ENCODE results near the gene THRA.
"Not testable (repeated sequence)": the region's sequence is repeated elsewhere in the genome, so short reads cannot be mapped to it uniquely, and the experiment has no call there.

The THRA gene

GRCh38 chr17:40130352-40131042, 67.7 kb downstream of the THRA start:
- DNase-seq (ENCODE audit: low spot score): no peak
- no peak overlapping the region for H3K27ac ChIP-seq
- ChIA-PET POLR2A (ENCODE audit: low non-redundant PET) (no interaction called here), CTCF (interaction anchor here (0.5 to 1.2 kb wide), 3 partner anchors 9 to 1567 kb away, joined by 3 to 5 read pairs (median 4); no protein-coding TSS in a partner anchor)
- TF ChIP-seq, protein P1, sequence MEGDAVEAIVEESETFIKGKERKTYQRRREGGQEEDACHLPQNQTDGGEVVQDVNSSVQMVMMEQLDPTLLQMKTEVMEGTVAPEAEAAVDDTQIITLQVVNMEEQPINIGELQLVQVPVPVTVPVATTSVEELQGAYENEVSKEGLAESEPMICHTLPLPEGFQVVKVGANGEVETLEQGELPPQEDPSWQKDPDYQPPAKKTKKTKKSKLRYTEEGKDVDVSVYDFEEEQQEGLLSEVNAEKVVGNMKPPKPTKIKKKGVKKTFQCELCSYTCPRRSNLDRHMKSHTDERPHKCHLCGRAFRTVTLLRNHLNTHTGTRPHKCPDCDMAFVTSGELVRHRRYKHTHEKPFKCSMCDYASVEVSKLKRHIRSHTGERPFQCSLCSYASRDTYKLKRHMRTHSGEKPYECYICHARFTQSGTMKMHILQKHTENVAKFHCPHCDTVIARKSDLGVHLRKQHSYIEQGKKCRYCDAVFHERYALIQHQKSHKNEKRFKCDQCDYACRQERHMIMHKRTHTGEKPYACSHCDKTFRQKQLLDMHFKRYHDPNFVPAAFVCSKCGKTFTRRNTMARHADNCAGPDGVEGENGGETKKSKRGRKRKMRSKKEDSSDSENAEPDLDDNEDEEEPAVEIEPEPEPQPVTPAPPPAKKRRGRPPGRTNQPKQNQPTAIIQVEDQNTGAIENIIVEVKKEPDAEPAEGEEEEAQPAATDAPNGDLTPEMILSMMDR (conservative IDR thresholded peaks at IDR 0.05; ENCODE audit: low read depth): no peak

GRCh38 chr17:40134184-40134583, 71.4 kb downstream of the THRA start:
- CTCF ChIA-PET: no interaction called here
- POLR2A ChIA-PET (ENCODE audit: low non-redundant PET): no interaction called here
- TF ChIP-seq, protein P1 (conservative IDR thresholded peaks at IDR 0.05; ENCODE audit: low read depth): no peak

GRCh38 chr17:40135817-40136216, 73.1 kb downstream of the THRA start:
- TF ChIP-seq, protein P1 (conservative IDR thresholded peaks at IDR 0.05; ENCODE audit: low read depth): no peak
- POLR2A ChIA-PET (ENCODE audit: low non-redundant PET): no interaction called here
- no peak overlapping the region for H3K27ac ChIP-seq
- DNase-seq (ENCODE audit: low spot score): no peak
- CTCF ChIA-PET: no interaction called here

More at GRCh38 chr17:40134184-40134583, 71.4 kb downstream of the THRA start:
- H3K27ac ChIP-seq: no peak overlapping the region
- DNase-seq (ENCODE audit: low spot score): no peak

GRCh38 chr17:40139566-40140058, 76.8 kb downstream of the THRA start:
- peak overlapping the region; percentile 96 for H3K27ac ChIP-seq
- DNase-seq (ENCODE audit: low spot score): no peak
- ChIA-PET POLR2A (ENCODE audit: low non-redundant PET) (interaction anchor here (0.5 to 0.6 kb wide), 2 partner anchors 39 to 75 kb away, joined by 3 read pairs; no protein-coding TSS in a partner anchor), CTCF (interaction anchor here (0.6 to 1.0 kb wide), 3 partner anchors 9 to 78 kb away, joined by 3 to 5 read pairs (median 5); no protein-coding TSS in a partner anchor)
- TF ChIP-seq, protein P1 (conservative IDR thresholded peaks at IDR 0.05; ENCODE audit: low read depth): no peak

DNA sequence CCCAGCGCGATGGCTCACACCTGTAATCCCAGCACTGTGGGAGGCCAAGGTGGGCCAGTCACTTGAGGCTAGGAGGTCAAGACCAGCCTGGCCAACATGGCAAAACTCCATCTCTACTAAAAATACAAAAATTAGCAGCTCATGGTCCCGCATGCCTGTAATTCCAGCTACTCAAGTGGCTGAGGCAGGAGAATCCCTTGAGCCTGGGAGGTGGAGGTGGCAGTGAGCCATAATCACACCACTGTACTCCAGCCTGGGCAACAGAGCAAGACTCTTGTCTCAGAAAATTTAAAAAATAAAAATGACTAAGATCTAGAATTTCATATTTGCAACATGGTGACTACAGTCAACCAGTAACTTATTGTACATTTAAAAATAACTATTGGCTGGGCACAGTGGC, 80.4 kb downstream of the THRA start:
- POLR2A ChIA-PET (ENCODE audit: low non-redundant PET); DNase-seq (ENCODE audit: low spot score); H3K27ac ChIP-seq: not testable (repeated sequence)
- CTCF ChIA-PET: interaction anchor here (1.1 kb wide), 1 partner anchor 25 kb away, joined by 3 read pairs; no protein-coding TSS in a partner anchor
